HCT116 (cell line): ENCODE results near the gene LOXHD1. TPM values are rescaled to one million over a fixed set of nuclear protein-coding genes. Genes with fewer than 3 reads are reported as not detected.

Experiments
- ATAC-seq: fragments of 200-7000 bp; cut with Tn5 transposase; 2 replicates; pipeline ENCODE4 v1.9.1; 2020; ENCODE audit warnings: mild to moderate bottlenecking, moderate library complexity
- BruUV-seq: library from RNA; stranded (reverse); fragments of 400-500 nt; replicated peaks from 2 replicates; lab custom pipeline; 2021; lab: Mats Ljungman, UMichigan
- CTCF ChIA-PET: fragments of 300-600 bp; sonication (Branson Sonifier 250); formaldehyde crosslinking; loops from one replicate; lab custom pipeline; 2021; ENCODE audit warnings: antibody characterized with exemption; lab: Charles Lee
- POLR2A ChIA-PET: fragments of 300-600, 350-600 bp; sonication (Branson Sonifier 250); formaldehyde crosslinking; loops from one replicate; lab custom pipeline; 2021; ENCODE audit warnings: antibody characterized with exemption; lab: Charles Lee
- RAD21 ChIA-PET, 2 experiments: fragments of 300-600 bp; sonication (Branson Sonifier 250); formaldehyde crosslinking; loops; one replicate each; lab custom pipeline; 2023; ENCODE audit warnings: low total read pairs in 2 of 2; ENCODE audit not compliant: uncharacterized antibody in 2 of 2, unreplicated experiment in 2 of 2, low non-redundant PET in 1 of 2; lab: Charles Lee
- DNase-seq: peaks from one replicate; pipeline ENCODE4 v3.0.0-alpha.2; 2010; ENCODE audit warnings: low read depth, low spot score
- H2AFZ ChIP-seq: fragments of 200-600 bp; shearing (Covaris generic), sonication (generic); 2 replicates; pipeline ENCODE4 v1.6.1; 2017; ENCODE audit warnings: low read depth, mixed run types, mixed read lengths, antibody characterized with exemption, low read length; ENCODE audit not compliant: poor library complexity, severe bottlenecking
- H3K27ac ChIP-seq: 2 replicates; pipeline ENCODE4 v1.5.1; 2012; ENCODE audit warnings: low read depth, low read length
- H3K27me3 ChIP-seq: fragments of 200-600 bp; sonication (generic); 2 replicates; pipeline ENCODE4 v1.6.1; 2016; ENCODE audit warnings: mixed run types, low read length, mixed read lengths; ENCODE audit not compliant: insufficient read depth
- H3K36me3 ChIP-seq, 2 experiments: fragments of 200-500 bp in 1 of 2; fragments of 200-600 bp in 1 of 2; sonication (Bioruptor generic) in 1 of 2; sonication (generic) in 1 of 2; 2 replicates each; pipeline versions ENCODE4 v1.5.1 to v1.6.1; 2014 to 2016; ENCODE audit warnings: low read length in 2 of 2, inconsistent platforms in 1 of 2, mixed read lengths in 1 of 2, mixed run types in 1 of 2; ENCODE audit not compliant: insufficient read depth in 2 of 2, control insufficient read depth in 1 of 2
- H3K4me1 ChIP-seq, 2 experiments: fragments of 200-600 bp in 1 of 2; sonication (generic) in 1 of 2; 2 replicates each; pipeline versions ENCODE4 v1.5.1 to v1.6.1; 2012 to 2017; ENCODE audit warnings: low read length in 2 of 2, inconsistent platforms in 1 of 2, mild to moderate bottlenecking in 1 of 2, mixed read lengths in 1 of 2, mixed run types in 1 of 2, moderate library complexity in 1 of 2; ENCODE audit not compliant: insufficient read depth in 2 of 2, control insufficient read depth in 1 of 2
- H3K4me2 ChIP-seq: fragments of 200-600 bp; sonication (generic); 2 replicates; pipeline ENCODE4 v1.6.1; 2017; ENCODE audit warnings: mixed run types, low read length, mixed read lengths
- H3K4me3 ChIP-seq, 2 experiments: fragments of 200-600 bp in 1 of 2; sonication (generic) in 1 of 2; replicated peaks in 1 of 2; 2 replicates each; pipeline ENCODE4 v1.5.1; 2011 to 2016; ENCODE audit warnings: low read length in 2 of 2, control low read depth in 1 of 2, low read depth in 1 of 2, mild to moderate bottlenecking in 1 of 2, mixed read lengths in 1 of 2, mixed run types in 1 of 2
- H3K79me2 ChIP-seq: fragments of 200-600 bp; sonication (generic); 2 replicates; pipeline ENCODE4 v1.6.1; 2017; ENCODE audit warnings: mild to moderate bottlenecking, mixed run types, low read length, moderate library complexity, mixed read lengths; ENCODE audit not compliant: insufficient read depth
- H3K9ac ChIP-seq: fragments of 200-600 bp; sonication (generic); 2 replicates; pipeline ENCODE4 v1.6.1; 2016; ENCODE audit warnings: low read length, mixed read lengths
- H3K9me2 ChIP-seq: fragments of 200-600 bp; sonication (generic), shearing (Covaris generic); 2 replicates; pipeline ENCODE4 v1.6.1; 2017; ENCODE audit warnings: mixed run types, mild to moderate bottlenecking, moderate library complexity; ENCODE audit not compliant: insufficient read depth
- H3K9me3 ChIP-seq, 2 experiments: fragments of 200-500 bp in 1 of 2; fragments of 200-600 bp in 1 of 2; sonication (Bioruptor generic) in 1 of 2; sonication (generic) in 1 of 2; 2 replicates each; pipeline ENCODE4 v1.6.1; 2014 to 2017; ENCODE audit warnings: low read length in 2 of 2, mixed read lengths in 2 of 2, inconsistent platforms in 1 of 2, low read depth in 1 of 2, mild to moderate bottlenecking in 1 of 2, mixed run types in 1 of 2, moderate library complexity in 1 of 2; ENCODE audit not compliant: control insufficient read depth in 1 of 2, insufficient read depth in 1 of 2
- H4K20me1 ChIP-seq: fragments of 200-600 bp; sonication (generic), shearing (Covaris generic); 2 replicates; pipeline ENCODE4 v1.6.1; 2017; ENCODE audit warnings: mixed run types, mild to moderate bottlenecking, moderate library complexity; ENCODE audit not compliant: insufficient read depth
- CBX3 ChIP-seq: IDR thresholded peaks from 2 replicates; pipeline ENCODE4 v1.6.1; 2012; ENCODE audit warnings: low read depth
- EGR1 ChIP-seq: IDR thresholded peaks from 2 replicates; pipeline ENCODE4 v1.6.1; 2012; ENCODE audit warnings: low read depth
- EZH2phosphoT487 ChIP-seq: fragments of 200-600 bp; IDR thresholded peaks from 2 replicates; pipeline ENCODE4 v1.6.1; 2018; ENCODE audit warnings: antibody characterized with exemption, borderline replicate concordance
- FOSL1 ChIP-seq: IDR thresholded peaks from 2 replicates; pipeline ENCODE4 v1.6.1; 2012; ENCODE audit warnings: low read depth
- MAX ChIP-seq: IDR thresholded peaks from 2 replicates; pipeline ENCODE4 v1.6.1; 2012
- POLR2AphosphoS5 ChIP-seq: IDR thresholded peaks from 2 replicates; pipeline ENCODE4 v1.6.1; 2011; ENCODE audit warnings: mild to moderate bottlenecking, low read depth, low read length, moderate library complexity
- RAD21 ChIP-seq: IDR thresholded peaks from 2 replicates; pipeline ENCODE4 v1.6.1; 2012; ENCODE audit warnings: low read depth, mild to moderate bottlenecking
- SIN3A ChIP-seq: IDR thresholded peaks from 2 replicates; pipeline ENCODE4 v1.6.1; 2012; ENCODE audit warnings: low read depth
- SRF ChIP-seq: IDR thresholded peaks from 2 replicates; pipeline ENCODE4 v1.6.1; 2012; ENCODE audit warnings: low read depth
- YY1 ChIP-seq: IDR thresholded peaks from 2 replicates; pipeline ENCODE4 v1.6.1; 2011; ENCODE audit warnings: low read length, low read depth, moderate library complexity, mild to moderate bottlenecking; ENCODE audit not compliant: insufficient replicate concordance; ENCODE audit errors: extremely low read depth
- ZFX ChIP-seq: fragments of 450-650 bp; IDR thresholded peaks from 2 replicates; pipeline ENCODE4 v1.6.1; 2017
- ZNF274 ChIP-seq: fragments of 200-500 bp; sonication (Bioruptor generic); IDR thresholded peaks from 2 replicates; pipeline ENCODE4 v1.6.1; 2014; ENCODE audit warnings: mild to moderate bottlenecking, low read depth, low read length, inconsistent platforms
- intact Hi-C: fragments of 100-400 bp; cut with micrococcal nuclease; formaldehyde crosslinking; loops from 2 replicates; pipeline ENCODE4 v1.10.0; 2022
- total RNA-seq: library from RNA; stranded (reverse); gene quantifications from one replicate; pipeline ENCODE4 v1.2.1, GENCODE V29; 2021; ENCODE audit not compliant: unreplicated experiment
- TF ChIP-seq, protein P1 (sequence below): IDR thresholded peaks from 2 replicates; pipeline ENCODE4 v1.6.1; 2011; ENCODE audit warnings: mild to moderate bottlenecking, low read length, moderate library complexity; ENCODE audit not compliant: insufficient replicate concordance; ENCODE audit errors: extremely low read depth

The LOXHD1 gene
- total RNA-seq, 1 experiment from 2014 or later, result not detected

DNA sequence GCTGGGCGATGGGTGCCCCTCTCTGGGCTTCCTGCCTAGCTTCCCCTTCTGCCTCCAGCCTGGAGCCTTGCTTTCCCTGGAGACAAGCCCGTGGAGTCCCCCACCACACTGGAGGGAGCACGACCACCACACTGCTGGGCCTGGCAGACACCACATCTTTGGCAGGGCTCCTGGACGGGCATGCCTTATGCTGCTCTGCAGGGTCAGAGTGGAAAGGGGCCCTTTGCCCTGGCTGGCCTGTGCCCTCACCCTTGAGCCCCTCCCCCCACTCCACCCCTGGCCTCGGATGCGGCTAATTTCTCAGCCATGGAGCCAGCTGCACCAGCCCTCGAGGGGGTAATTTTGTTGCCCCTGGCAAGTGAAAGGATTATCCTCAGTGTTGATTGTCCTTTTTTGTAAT lies 194.5 kb downstream of the LOXHD1 start:
- DNase-seq (no peak), ATAC-seq (no peak)
- Histone ChIP-seq H3K9me3 (no peaks in the 10 kb centered on the region), H3K4me1 (no peaks in the 10 kb centered on the region), H3K36me3 (no peaks in the 10 kb centered on the region), H3K9ac (no peak overlapping the region), H3K27ac (no peak overlapping the region), H4K20me1 (no peaks in the 10 kb centered on the region), H3K4me3 (no peak overlapping the region), H3K4me2 (no peak overlapping the region), H3K79me2 (no peaks in the 10 kb centered on the region), H3K27me3 (peaks cover 7% of the 10 kb centered on the region), H2AFZ (no peak overlapping the region), H3K9me2 (no peaks in the 10 kb centered on the region)
- TF ChIP-seq, protein P1, sequence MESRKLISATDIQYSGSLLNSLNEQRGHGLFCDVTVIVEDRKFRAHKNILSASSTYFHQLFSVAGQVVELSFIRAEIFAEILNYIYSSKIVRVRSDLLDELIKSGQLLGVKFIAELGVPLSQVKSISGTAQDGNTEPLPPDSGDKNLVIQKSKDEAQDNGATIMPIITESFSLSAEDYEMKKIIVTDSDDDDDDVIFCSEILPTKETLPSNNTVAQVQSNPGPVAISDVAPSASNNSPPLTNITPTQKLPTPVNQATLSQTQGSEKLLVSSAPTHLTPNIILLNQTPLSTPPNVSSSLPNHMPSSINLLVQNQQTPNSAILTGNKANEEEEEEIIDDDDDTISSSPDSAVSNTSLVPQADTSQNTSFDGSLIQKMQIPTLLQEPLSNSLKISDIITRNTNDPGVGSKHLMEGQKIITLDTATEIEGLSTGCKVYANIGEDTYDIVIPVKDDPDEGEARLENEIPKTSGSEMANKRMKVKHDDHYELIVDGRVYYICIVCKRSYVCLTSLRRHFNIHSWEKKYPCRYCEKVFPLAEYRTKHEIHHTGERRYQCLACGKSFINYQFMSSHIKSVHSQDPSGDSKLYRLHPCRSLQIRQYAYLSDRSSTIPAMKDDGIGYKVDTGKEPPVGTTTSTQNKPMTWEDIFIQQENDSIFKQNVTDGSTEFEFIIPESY, result no peak
- TF ChIP-seq YY1, result no peak
- TF ChIP-seq ZNF274, result no peak
- no peak for TF ChIP-seq RAD21
- TF ChIP-seq EZH2phosphoT487, result no peak
- TF ChIP-seq POLR2AphosphoS5, result no peak
- BruUV-seq, result no TSS peak
- ChIA-PET CTCF (no interaction called here), RAD21 (no interaction called here), POLR2A (no interaction called here)
- intact Hi-C loops, result no loop called here

DNA sequence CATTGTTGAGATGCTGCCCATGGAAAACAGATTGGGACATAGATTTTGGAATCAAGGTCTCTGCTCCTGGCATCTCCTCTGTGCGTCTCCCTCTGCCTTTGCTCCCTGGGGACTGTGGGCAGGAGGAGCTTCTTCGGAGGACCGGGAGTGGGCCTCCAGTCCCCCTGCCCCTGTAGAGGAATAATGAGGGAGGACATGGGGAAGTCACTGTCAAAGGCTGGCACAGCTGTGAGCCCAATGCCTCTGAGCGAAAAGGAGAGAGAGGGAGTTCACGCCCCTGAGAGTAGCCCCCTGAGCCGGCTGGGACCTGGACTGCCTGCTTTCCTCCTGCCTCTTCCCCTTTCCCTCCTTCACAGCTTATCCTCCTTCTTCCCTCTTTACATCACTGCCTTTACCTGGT lies 195.0 kb downstream of the LOXHD1 start:
- intact Hi-C loops, result no loop called here
- no TSS peak for BruUV-seq
- Histone ChIP-seq H3K9me3 (no peaks in the 10 kb centered on the region), H3K9ac (no peak overlapping the region), H2AFZ (no peak overlapping the region), H3K4me3 (no peak overlapping the region), H3K9me2 (no peaks in the 10 kb centered on the region), H3K4me1 (no peaks in the 10 kb centered on the region), H4K20me1 (no peaks in the 10 kb centered on the region), H3K36me3 (no peaks in the 10 kb centered on the region), H3K27me3 (peaks cover 7% of the 10 kb centered on the region), H3K4me2 (no peak overlapping the region), H3K79me2 (no peaks in the 10 kb centered on the region), H3K27ac (no peak overlapping the region)
- ChIA-PET CTCF (interaction anchor here (0.7 kb wide), 1 partner anchor 12 kb away, joined by 3 read pairs; no protein-coding TSS in a partner anchor), POLR2A (interaction anchor here (0.7 kb wide), 1 partner anchor 9 kb away, joined by 3 read pairs; no protein-coding TSS in a partner anchor), RAD21 (no interaction called here)
- DNase-seq (no peak), ATAC-seq (no peak)
- TF ChIP-seq SIN3A (no peak), EGR1 (no peak), EZH2phosphoT487 (no peak), ZNF274 (no peak), CBX3 (no peak), MAX (no peak), SRF (no peak), ZFX (no peak), RAD21 (no peak), FOSL1 (no peak)
- TF ChIP-seq, protein P1, result no peak
